MM.1S (cell line): ENCODE results near the gene WDR90.
"Not testable (repeated sequence)": the region's sequence is repeated elsewhere in the genome, so short reads cannot be mapped to it uniquely, and the experiment has no call there.

Source experiments
- DNase-seq: peaks from one replicate; pipeline ENCODE4 v3.0.0-alpha.2; 2015
- H2AFZ ChIP-seq: fragments of 300-600 bp; sonication (generic); 2 replicates; pipeline ENCODE4 v1.6.0; 2016; ENCODE audit warnings: antibody characterized with exemption, low read length
- H3F3A ChIP-seq: fragments of 300-600 bp; sonication (generic); 2 replicates; pipeline ENCODE4 v1.6.1; 2016; ENCODE audit warnings: mild to moderate bottlenecking, antibody characterized with exemption, low read length, moderate library complexity, mixed read lengths; ENCODE audit not compliant: insufficient read depth
- H3K27ac ChIP-seq: fragments of 300-600 bp; sonication (generic); 2 replicates; pipeline ENCODE4 v1.5.1; 2016; ENCODE audit warnings: mild to moderate bottlenecking, low read length
- H3K27me3 ChIP-seq: fragments of 300-600 bp; sonication (generic); replicated peaks from 2 replicates; pipeline ENCODE4 v1.6.0; 2016; ENCODE audit warnings: low read length; ENCODE audit not compliant: insufficient read depth
- H3K36me3 ChIP-seq: fragments of 300-600 bp; sonication (generic); replicated peaks from 2 replicates; pipeline ENCODE4 v1.6.1; 2016; ENCODE audit warnings: mild to moderate bottlenecking, low read length, mixed read lengths; ENCODE audit not compliant: insufficient read depth
- H3K4me1 ChIP-seq: fragments of 300-600 bp; sonication (generic); 2 replicates; pipeline ENCODE4 v1.6.1; 2016; ENCODE audit warnings: low read length, mixed read lengths
- H3K4me2 ChIP-seq: fragments of 300-600 bp; sonication (generic); 2 replicates; pipeline ENCODE4 v1.6.0; 2016; ENCODE audit warnings: low read depth, low read length
- H3K4me3 ChIP-seq: fragments of 300-600 bp; sonication (generic); 2 replicates; pipeline ENCODE4 v1.5.1; 2016; ENCODE audit warnings: low read length, mixed read lengths
- H3K79me2 ChIP-seq: fragments of 300-600 bp; sonication (generic); 2 replicates; pipeline ENCODE4 v1.6.1; 2016; ENCODE audit warnings: mixed run types, low read length, mixed read lengths
- H3K9ac ChIP-seq: fragments of 300-600 bp; sonication (generic); 2 replicates; pipeline ENCODE4 v1.6.1; 2016; ENCODE audit warnings: low read length, mixed read lengths
- H3K9me2 ChIP-seq: fragments of 300-600 bp; sonication (generic); replicated peaks from 2 replicates; pipeline ENCODE4 v1.6.1; 2016; ENCODE audit warnings: mild to moderate bottlenecking, low read length, mixed read lengths; ENCODE audit not compliant: insufficient read depth
- H3K9me3 ChIP-seq: fragments of 300-600 bp; sonication (generic); replicated peaks from 2 replicates; pipeline ENCODE4 v1.6.1; 2016; ENCODE audit warnings: mild to moderate bottlenecking, low read length, mixed read lengths; ENCODE audit not compliant: insufficient read depth
- H4K20me1 ChIP-seq: fragments of 300-600 bp; sonication (generic); 2 replicates; pipeline ENCODE4 v1.6.1; 2016; ENCODE audit warnings: mild to moderate bottlenecking, low read length, moderate library complexity, mixed read lengths; ENCODE audit not compliant: insufficient read depth
- EZH2 ChIP-seq: fragments of 300-600 bp; sonication (generic); optimal IDR thresholded peaks from 2 replicates; pipeline ENCODE3; 2017; ENCODE audit warnings: low read depth, mild to moderate bottlenecking, antibody characterized with exemption, low read length, mixed read lengths
- EZH2phosphoT487 ChIP-seq: fragments of 300-600 bp; sonication (generic); IDR thresholded peaks from 2 replicates; pipeline ENCODE4 v1.6.1; 2018; ENCODE audit warnings: antibody characterized with exemption, low read length
- TF ChIP-seq, protein P1 (sequence below): fragments of 300-600 bp; sonication (generic); IDR thresholded peaks from 2 replicates; pipeline ENCODE4 v1.5.1; 2016; ENCODE audit warnings: antibody characterized with exemption, low read length, mixed read lengths

WDR90 gene

GRCh38 chr16:711084-711483 lies 61.9 kb downstream of the WDR90 start:
- no peaks in the 10 kb centered on the region for H3K9me2 ChIP-seq
- DNase-seq = no peak
- H3K79me2 ChIP-seq = no peaks in the 10 kb centered on the region
- H3K4me3 ChIP-seq = no peak overlapping the region
- no peaks in the 10 kb centered on the region for H3F3A ChIP-seq
- H3K4me1 ChIP-seq = peaks cover 7% of the 10 kb centered on the region; the same call in 1 of the 2 replicates
- peaks cover 46% of the 10 kb centered on the region for H3K27me3 ChIP-seq
- H3K27ac ChIP-seq = no peak overlapping the region
- H3K9ac ChIP-seq = no peak overlapping the region
- H3K36me3 ChIP-seq = no peaks in the 10 kb centered on the region
- TF ChIP-seq EZH2 (no peak), EZH2phosphoT487 (no peak)
- TF ChIP-seq, protein P1, sequence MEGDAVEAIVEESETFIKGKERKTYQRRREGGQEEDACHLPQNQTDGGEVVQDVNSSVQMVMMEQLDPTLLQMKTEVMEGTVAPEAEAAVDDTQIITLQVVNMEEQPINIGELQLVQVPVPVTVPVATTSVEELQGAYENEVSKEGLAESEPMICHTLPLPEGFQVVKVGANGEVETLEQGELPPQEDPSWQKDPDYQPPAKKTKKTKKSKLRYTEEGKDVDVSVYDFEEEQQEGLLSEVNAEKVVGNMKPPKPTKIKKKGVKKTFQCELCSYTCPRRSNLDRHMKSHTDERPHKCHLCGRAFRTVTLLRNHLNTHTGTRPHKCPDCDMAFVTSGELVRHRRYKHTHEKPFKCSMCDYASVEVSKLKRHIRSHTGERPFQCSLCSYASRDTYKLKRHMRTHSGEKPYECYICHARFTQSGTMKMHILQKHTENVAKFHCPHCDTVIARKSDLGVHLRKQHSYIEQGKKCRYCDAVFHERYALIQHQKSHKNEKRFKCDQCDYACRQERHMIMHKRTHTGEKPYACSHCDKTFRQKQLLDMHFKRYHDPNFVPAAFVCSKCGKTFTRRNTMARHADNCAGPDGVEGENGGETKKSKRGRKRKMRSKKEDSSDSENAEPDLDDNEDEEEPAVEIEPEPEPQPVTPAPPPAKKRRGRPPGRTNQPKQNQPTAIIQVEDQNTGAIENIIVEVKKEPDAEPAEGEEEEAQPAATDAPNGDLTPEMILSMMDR = no peak
- no peaks in the 10 kb centered on the region for H3K9me3 ChIP-seq
- no peaks in the 10 kb centered on the region for H4K20me1 ChIP-seq
- H2AFZ ChIP-seq = no peak overlapping the region
- H3K4me2 ChIP-seq = no peak overlapping the region

DNA sequence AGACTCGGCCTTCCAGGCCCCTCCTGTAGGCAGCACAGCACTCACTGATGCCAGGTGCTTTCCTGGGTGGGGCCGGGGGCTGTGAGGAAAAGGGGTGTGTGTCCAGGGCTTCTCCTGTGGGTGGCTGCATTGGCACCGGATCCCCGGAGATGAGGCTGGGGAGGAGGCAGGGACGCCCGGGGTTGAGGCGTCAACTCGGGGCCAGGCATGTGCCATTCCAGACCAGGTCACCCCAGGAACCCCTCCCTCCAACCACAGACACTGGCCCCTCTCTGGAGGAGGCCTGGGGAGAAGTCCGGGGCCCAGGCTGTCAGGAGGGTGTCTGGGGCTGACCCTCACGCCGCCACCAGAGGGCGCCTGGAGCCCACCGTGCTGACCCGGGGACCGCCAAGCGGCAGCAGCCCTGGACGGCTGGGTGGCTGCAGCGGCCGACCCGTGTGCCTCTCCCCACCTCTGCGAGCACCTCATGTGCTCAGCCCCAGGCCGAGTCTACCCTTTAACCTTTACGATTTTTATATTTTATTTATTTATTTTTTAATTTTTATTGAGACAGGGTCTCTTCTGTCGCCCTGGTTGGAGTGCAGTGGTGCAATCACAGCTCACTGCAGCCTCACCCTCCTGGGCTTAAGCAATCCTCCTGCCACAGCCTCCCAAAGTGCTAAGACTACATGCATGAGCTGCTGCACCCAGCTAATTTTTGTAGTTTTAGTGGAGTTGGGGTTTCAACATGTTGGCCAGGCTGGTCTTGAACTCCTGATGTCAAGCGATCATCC lies 62.6 kb downstream of the WDR90 start:
- H3K27ac ChIP-seq = no peak overlapping the region
- no peaks in the 10 kb centered on the region for H3F3A ChIP-seq
- DNase-seq = peak; percentile 63
- TF ChIP-seq EZH2 = no peak
- TF ChIP-seq, protein P1 = peak; percentile 77
- no peaks in the 10 kb centered on the region for H3K79me2 ChIP-seq
- H3K9ac ChIP-seq = no peak overlapping the region
- H3K36me3 ChIP-seq = no peaks in the 10 kb centered on the region
- H2AFZ ChIP-seq = no peak overlapping the region
- peaks cover 46% of the 10 kb centered on the region for H3K27me3 ChIP-seq
- H3K4me3 ChIP-seq = no peak overlapping the region
- H4K20me1 ChIP-seq = no peaks in the 10 kb centered on the region
- peaks cover 7% of the 10 kb centered on the region; the same call in 1 of the 2 replicates for H3K4me1 ChIP-seq
- H3K9me3 ChIP-seq = no peaks in the 10 kb centered on the region
- no peak overlapping the region for H3K4me2 ChIP-seq
- H3K9me2 ChIP-seq = no peaks in the 10 kb centered on the region

DNA sequence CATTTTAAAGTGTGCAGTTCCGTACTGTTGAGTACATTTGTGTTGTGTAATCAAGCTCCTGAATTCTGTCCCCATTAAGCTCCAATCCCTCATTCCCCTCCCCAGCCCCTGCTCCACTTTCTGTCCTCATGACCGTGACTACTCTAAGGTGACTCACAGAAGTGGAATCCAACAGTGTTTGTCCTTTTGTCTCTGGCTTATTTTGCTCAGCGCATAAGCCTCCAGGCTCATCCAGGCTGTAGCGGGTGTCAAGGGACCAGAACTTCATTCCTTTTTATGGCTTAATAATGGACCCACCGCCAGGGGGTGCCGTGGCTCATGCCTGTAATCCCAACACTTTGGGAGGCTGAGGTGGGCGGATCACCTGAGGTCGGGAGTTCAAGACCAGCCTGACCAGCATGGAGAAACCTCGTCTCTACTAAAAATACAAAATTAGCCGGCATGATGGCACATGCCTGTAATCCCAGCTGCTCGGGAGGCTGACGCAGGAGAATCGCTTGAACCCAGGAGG lies 63.6 kb downstream of the WDR90 start:
- TF ChIP-seq, protein P1 = peak; percentile 30
- not testable (repeated sequence) for H3K9ac ChIP-seq, H3K4me3 ChIP-seq, H3K9me3 ChIP-seq, H3K79me2 ChIP-seq, H3K4me1 ChIP-seq, H2AFZ ChIP-seq, H3K27ac ChIP-seq, H3K9me2 ChIP-seq, H3K36me3 ChIP-seq, H4K20me1 ChIP-seq, H3F3A ChIP-seq, H3K4me2 ChIP-seq
- H3K27me3 ChIP-seq = peaks cover 51% of the 10 kb centered on the region
- DNase-seq = peak; percentile 42
